ENCODE results near the gene SLC48A1. TPM values are rescaled to one million over a fixed set of nuclear protein-coding genes. Genes with fewer than 3 reads are reported as not detected.
A peak's percentile ranks its signal among the peaks of the same experiment; 100 is the strongest.

The SLC48A1 gene
- total and polyA plus RNA-seq, 10 of the 15 experiments (the other 5 are each of a cell fraction or from before 2014, with no cell fraction given), result 1.1 to 4.9 (median 1.9) TPM

- Histone ChIP-seq H3K9ac (ENCODE audit: control insufficient read depth, insufficient read depth, low read length) (peak overlapping the region; percentile 49; the same call in 1 of the 2 replicates), H3K4me1 (ENCODE audit: control insufficient read depth, insufficient read depth, low read length) (peaks cover 47% of the 10 kb centered on the region), H3K4me2 (ENCODE audit: control insufficient read depth, insufficient read depth) (peak overlapping the region; percentile 83), H3K27me3 (replicated peaks in 1 of 2; ENCODE audit: control insufficient read depth in 2 of 2, insufficient read depth in 2 of 2, low read length in 1 of 2) (peaks cover 0 to 7% of the 10 kb centered on the region in 2 experiments; a peak in 2 of 4 replicates), H4K20me1 (ENCODE audit: control insufficient read depth, insufficient read depth) (no peaks in the 10 kb centered on the region; the same call in 1 of the 2 replicates), H3K4me3 (peak overlapping the region; percentile 80; the same call in 1 of the 2 replicates), H3K36me3 (ENCODE audit: control insufficient read depth in 2 of 2, insufficient read depth in 2 of 2, low read length in 1 of 2) (no peaks in the 10 kb centered on the region; a peak in 1 of 4 replicates), H2AFZ (ENCODE audit: control insufficient read depth, low read depth, low read length) (no peak overlapping the region), H3K9me3 (replicated peaks; ENCODE audit: control insufficient read depth, insufficient read depth, low read length) (no peaks in the 10 kb centered on the region), H3K27ac (ENCODE audit: control insufficient read depth, insufficient read depth) (no peak overlapping the region), H3K79me2 (ENCODE audit: control insufficient read depth, insufficient read depth, low read length) (peaks cover 28% of the 10 kb centered on the region)
- WGBS (ENCODE audit: insufficient coverage, insufficient replicate concordance, low lambda C conversion rate, missing lambda C conversion rate), result 15% methylated on average over 7 of the region's 7 CpGs
- ChIA-PET CTCF (interaction anchor here (0.9 to 5.0 kb wide), 9 partner anchors 9 to 146 kb away, joined by 3 to 108 read pairs (median 4); partner anchors contain the start of gene TMEM106C), SMC1A (ENCODE audit: uncharacterized antibody, unreplicated experiment) (interaction anchor here (0.8 to 3.0 kb wide), 6 partner anchors 9 to 107 kb away, joined by 3 to 24 read pairs (median 6); no protein-coding TSS in a partner anchor), POLR2A (interaction anchor here (1.2 to 2.3 kb wide), 2 partner anchors 13 to 15 kb away, joined by 5 to 8 read pairs; no protein-coding TSS in a partner anchor), RAD21 (ENCODE audit: unreplicated experiment) (interaction anchor here (0.6 to 5.3 kb wide), 8 partner anchors 9 to 132 kb away, joined by 3 to 92 read pairs (median 8); no protein-coding TSS in a partner anchor)
- ATAC-seq (no peak), DNase-seq (ENCODE audit: low read depth, low spot score) (no peak), FAIRE-seq (no peak)
- intact Hi-C loops (cut with micrococcal nuclease; ENCODE audit: unreplicated experiment), result no loop called here
- TSS peak; percentile 64 for BruUV-seq (replicated peaks)
- in situ Hi-C loops (cut with MboI), result no loop called here
- TF ChIP-seq MYC (IDR thresholded peaks at IDR 0.05; ENCODE audit: insufficient read depth, insufficient read length, insufficient replicate concordance, low read length, severe bottlenecking) (no peak), CHD1 (IDR thresholded peaks at IDR 0.05; ENCODE audit: low read depth, low read length) (no peak), KLF5 (IDR thresholded peaks at IDR 0.05; ENCODE audit: partially characterized antibody) (no peak), ZBTB40 (IDR thresholded peaks at IDR 0.05; ENCODE audit: borderline replicate concordance) (no peak), FOXM1 (IDR thresholded peaks at IDR 0.05; ENCODE audit: low read depth, low read length) (no peak), LARP7 (IDR thresholded peaks at IDR 0.05) (no peak), EP300 (IDR thresholded peaks at IDR 0.05; ENCODE audit: borderline replicate concordance in 1 of 2, control insufficient read depth in 1 of 2, low read depth in 2 of 2, low read length in 2 of 2) (no peak), ZZZ3 (IDR thresholded peaks at IDR 0.05; ENCODE audit: control insufficient read depth, insufficient read length, low read depth) (no peak), SPI1 (IDR thresholded peaks at IDR 0.05; ENCODE audit: borderline replicate concordance, insufficient read depth, low read depth, low read length) (no peak), CREB1 (IDR thresholded peaks at IDR 0.05; ENCODE audit: low read depth) (no peak), IKZF1 (conservative IDR thresholded peaks at IDR 0.05) (peak; percentile 32; the same call in 1 of the 2 replicates), ZNF207 (IDR thresholded peaks at IDR 0.05; ENCODE audit: borderline replicate concordance) (no peak)
- TF ChIP-seq, protein P1, sequence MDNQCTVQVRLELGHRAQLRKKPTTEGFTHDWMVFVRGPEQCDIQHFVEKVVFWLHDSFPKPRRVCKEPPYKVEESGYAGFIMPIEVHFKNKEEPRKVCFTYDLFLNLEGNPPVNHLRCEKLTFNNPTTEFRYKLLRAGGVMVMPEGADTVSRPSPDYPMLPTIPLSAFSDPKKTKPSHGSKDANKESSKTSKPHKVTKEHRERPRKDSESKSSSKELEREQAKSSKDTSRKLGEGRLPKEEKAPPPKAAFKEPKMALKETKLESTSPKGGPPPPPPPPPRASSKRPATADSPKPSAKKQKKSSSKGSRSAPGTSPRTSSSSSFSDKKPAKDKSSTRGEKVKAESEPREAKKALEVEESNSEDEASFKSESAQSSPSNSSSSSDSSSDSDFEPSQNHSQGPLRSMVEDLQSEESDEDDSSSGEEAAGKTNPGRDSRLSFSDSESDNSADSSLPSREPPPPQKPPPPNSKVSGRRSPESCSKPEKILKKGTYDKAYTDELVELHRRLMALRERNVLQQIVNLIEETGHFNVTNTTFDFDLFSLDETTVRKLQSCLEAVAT (IDR thresholded peaks at IDR 0.05), result 0 out of 2 replicates have a peak, but pooled peaks have one; percentile 39
- TF ChIP-seq, protein P2, sequence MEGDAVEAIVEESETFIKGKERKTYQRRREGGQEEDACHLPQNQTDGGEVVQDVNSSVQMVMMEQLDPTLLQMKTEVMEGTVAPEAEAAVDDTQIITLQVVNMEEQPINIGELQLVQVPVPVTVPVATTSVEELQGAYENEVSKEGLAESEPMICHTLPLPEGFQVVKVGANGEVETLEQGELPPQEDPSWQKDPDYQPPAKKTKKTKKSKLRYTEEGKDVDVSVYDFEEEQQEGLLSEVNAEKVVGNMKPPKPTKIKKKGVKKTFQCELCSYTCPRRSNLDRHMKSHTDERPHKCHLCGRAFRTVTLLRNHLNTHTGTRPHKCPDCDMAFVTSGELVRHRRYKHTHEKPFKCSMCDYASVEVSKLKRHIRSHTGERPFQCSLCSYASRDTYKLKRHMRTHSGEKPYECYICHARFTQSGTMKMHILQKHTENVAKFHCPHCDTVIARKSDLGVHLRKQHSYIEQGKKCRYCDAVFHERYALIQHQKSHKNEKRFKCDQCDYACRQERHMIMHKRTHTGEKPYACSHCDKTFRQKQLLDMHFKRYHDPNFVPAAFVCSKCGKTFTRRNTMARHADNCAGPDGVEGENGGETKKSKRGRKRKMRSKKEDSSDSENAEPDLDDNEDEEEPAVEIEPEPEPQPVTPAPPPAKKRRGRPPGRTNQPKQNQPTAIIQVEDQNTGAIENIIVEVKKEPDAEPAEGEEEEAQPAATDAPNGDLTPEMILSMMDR (IDR thresholded peaks at IDR 0.05 in 2 of 3, conservative IDR thresholded peaks at IDR 0.05 in 1 of 3; ENCODE audit: control insufficient read depth in 2 of 3, extremely low read depth in 1 of 3, insufficient read depth in 1 of 3, low read depth in 3 of 3, low read length in 3 of 3), result peak in 2 of 3 experiments; percentile 3 to 28; a peak in 2 of 6 replicates
Measured at GRCh38 chr12:47817272-47818006, 44.4 kb downstream of the SLC48A1 start.
